ENCODE data around the gene SMYD3. TPM values are rescaled to one million over a fixed set of nuclear protein-coding genes. Genes with fewer than 3 reads are reported as not detected.

The SMYD3 gene
- total RNA-seq, 1 experiment from 2014 or later: 35.1 TPM

DNA sequence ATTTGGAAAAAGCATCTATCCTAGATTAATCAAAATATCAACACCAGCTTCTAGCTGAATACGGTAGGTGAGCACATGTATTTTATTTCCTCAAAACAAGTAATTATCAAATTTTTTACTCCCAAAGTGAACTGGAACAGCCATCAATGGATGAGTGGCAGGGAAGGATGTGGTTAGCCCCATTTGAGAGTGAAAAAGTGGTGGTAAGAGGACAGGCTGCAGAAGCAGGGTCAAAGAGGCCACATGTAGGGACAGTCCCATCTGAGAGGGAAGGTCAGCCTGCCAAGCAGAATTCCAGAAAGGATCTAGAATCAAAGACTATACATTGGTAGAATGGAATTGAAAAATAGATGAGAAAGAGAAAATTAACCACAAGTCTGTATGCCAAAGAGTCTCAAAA, 163.8 kb downstream of the SMYD3 start:
- no peaks in the 10 kb centered on the region for H3K9me3 Mint-ChIP-seq (ENCODE audit: low read depth, unreplicated experiment)
- H3K4me3 Mint-ChIP-seq (ENCODE audit: low read depth, unreplicated experiment): no peak overlapping the region
- no peaks in the 10 kb centered on the region for H3K36me3 Mint-ChIP-seq (ENCODE audit: insufficient read depth, unreplicated experiment)
- no peak for DNase-seq
- CTCF ChIA-PET: no interaction called here
- intact Hi-C loops (cut with micrococcal nuclease; ENCODE audit: unreplicated experiment): no loop called here
- no peaks in the 10 kb centered on the region for H3K27me3 Mint-ChIP-seq (ENCODE audit: unreplicated experiment)
- no peaks in the 10 kb centered on the region for H3K4me1 Mint-ChIP-seq (ENCODE audit: low read depth, unreplicated experiment)
- H3K27ac Mint-ChIP-seq (ENCODE audit: unreplicated experiment): no peak overlapping the region
- BruUV-seq (replicated peaks): no TSS peak
- TF ChIP-seq, protein P1, sequence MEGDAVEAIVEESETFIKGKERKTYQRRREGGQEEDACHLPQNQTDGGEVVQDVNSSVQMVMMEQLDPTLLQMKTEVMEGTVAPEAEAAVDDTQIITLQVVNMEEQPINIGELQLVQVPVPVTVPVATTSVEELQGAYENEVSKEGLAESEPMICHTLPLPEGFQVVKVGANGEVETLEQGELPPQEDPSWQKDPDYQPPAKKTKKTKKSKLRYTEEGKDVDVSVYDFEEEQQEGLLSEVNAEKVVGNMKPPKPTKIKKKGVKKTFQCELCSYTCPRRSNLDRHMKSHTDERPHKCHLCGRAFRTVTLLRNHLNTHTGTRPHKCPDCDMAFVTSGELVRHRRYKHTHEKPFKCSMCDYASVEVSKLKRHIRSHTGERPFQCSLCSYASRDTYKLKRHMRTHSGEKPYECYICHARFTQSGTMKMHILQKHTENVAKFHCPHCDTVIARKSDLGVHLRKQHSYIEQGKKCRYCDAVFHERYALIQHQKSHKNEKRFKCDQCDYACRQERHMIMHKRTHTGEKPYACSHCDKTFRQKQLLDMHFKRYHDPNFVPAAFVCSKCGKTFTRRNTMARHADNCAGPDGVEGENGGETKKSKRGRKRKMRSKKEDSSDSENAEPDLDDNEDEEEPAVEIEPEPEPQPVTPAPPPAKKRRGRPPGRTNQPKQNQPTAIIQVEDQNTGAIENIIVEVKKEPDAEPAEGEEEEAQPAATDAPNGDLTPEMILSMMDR (IDR thresholded peaks at IDR 0.05; ENCODE audit: unreplicated experiment): no peak

GRCh38 chr1:246338546-246338945, 168.5 kb downstream of the SMYD3 start:
- Mint-ChIP-seq H3K4me3 (ENCODE audit: low read depth, unreplicated experiment) (no peak overlapping the region), H3K36me3 (ENCODE audit: insufficient read depth, unreplicated experiment) (no peaks in the 10 kb centered on the region), H3K4me1 (ENCODE audit: low read depth, unreplicated experiment) (no peaks in the 10 kb centered on the region), H3K9me3 (ENCODE audit: low read depth, unreplicated experiment) (no peaks in the 10 kb centered on the region), H3K27me3 (ENCODE audit: unreplicated experiment) (no peaks in the 10 kb centered on the region), H3K27ac (ENCODE audit: unreplicated experiment) (no peak overlapping the region)
- CTCF ChIA-PET: no interaction called here
- intact Hi-C loops (cut with micrococcal nuclease; ENCODE audit: unreplicated experiment): no loop called here
- DNase-seq: no peak
- BruUV-seq (replicated peaks): no TSS peak
- TF ChIP-seq, protein P1 (IDR thresholded peaks at IDR 0.05; ENCODE audit: unreplicated experiment): no peak

DNA sequence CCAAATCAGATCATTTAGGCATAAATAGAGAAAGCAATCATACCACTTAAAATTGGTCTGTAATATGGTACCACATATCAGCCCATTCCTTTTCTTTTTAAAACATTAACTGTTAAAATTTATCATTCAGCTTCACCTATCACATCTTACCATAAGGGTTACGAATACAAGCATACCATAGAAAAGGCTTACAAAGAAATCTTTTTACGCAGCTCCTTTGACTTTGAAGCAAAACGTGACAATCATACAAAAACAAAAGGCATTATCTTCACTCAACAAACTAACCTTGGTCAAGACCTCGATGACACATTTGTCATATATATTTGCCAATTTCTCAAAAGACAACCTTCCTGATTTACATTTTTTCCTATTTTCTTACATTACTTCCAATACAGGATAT, 169.0 kb downstream of the SMYD3 start:
- no TSS peak for BruUV-seq (replicated peaks)
- Mint-ChIP-seq H3K4me3 (ENCODE audit: low read depth, unreplicated experiment) (no peak overlapping the region), H3K27me3 (ENCODE audit: unreplicated experiment) (no peaks in the 10 kb centered on the region), H3K9me3 (ENCODE audit: low read depth, unreplicated experiment) (no peaks in the 10 kb centered on the region), H3K27ac (ENCODE audit: unreplicated experiment) (no peak overlapping the region), H3K4me1 (ENCODE audit: low read depth, unreplicated experiment) (no peaks in the 10 kb centered on the region), H3K36me3 (ENCODE audit: insufficient read depth, unreplicated experiment) (no peaks in the 10 kb centered on the region)
- CTCF ChIA-PET: no interaction called here
- no peak for DNase-seq
- intact Hi-C loops (cut with micrococcal nuclease; ENCODE audit: unreplicated experiment): no loop called here
- TF ChIP-seq, protein P1 (IDR thresholded peaks at IDR 0.05; ENCODE audit: unreplicated experiment): no peak

DNA sequence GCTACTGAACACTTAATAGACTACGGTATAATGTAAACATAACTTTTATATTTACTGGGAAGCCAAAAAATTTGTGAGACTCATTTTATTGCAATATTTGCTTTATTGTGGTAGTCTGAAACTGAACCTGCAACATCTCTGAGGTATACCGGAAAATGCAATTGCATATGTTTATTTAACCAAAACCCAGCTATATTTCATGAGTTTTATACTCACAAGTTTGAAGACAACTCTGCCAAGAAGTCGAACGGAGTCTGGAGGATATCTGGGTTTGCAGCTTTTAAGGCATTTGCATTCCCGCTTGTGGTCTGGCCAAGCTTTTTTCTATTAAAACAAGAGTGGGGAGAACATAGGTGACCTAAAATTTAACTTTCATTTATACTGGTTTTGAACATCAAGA, 171.9 kb downstream of the SMYD3 start:
- DNase-seq: no peak
- Mint-ChIP-seq H3K27ac (ENCODE audit: unreplicated experiment) (no peak overlapping the region), H3K4me1 (ENCODE audit: low read depth, unreplicated experiment) (no peaks in the 10 kb centered on the region), H3K36me3 (ENCODE audit: insufficient read depth, unreplicated experiment) (no peaks in the 10 kb centered on the region), H3K9me3 (ENCODE audit: low read depth, unreplicated experiment) (no peaks in the 10 kb centered on the region), H3K4me3 (ENCODE audit: low read depth, unreplicated experiment) (no peak overlapping the region), H3K27me3 (ENCODE audit: unreplicated experiment) (no peaks in the 10 kb centered on the region)
- TF ChIP-seq, protein P1 (IDR thresholded peaks at IDR 0.05; ENCODE audit: unreplicated experiment): no peak
- no TSS peak for BruUV-seq (replicated peaks)
- CTCF ChIA-PET: no interaction called here
- intact Hi-C loops (cut with micrococcal nuclease; ENCODE audit: unreplicated experiment): no loop called here

GRCh38 chr1:246333855-246334254, 173.2 kb downstream of the SMYD3 start:
- intact Hi-C loops (cut with micrococcal nuclease; ENCODE audit: unreplicated experiment): no loop called here
- no peaks in the 10 kb centered on the region for H3K9me3 Mint-ChIP-seq (ENCODE audit: low read depth, unreplicated experiment)
- no TSS peak for BruUV-seq (replicated peaks)
- no peak overlapping the region for H3K4me3 Mint-ChIP-seq (ENCODE audit: low read depth, unreplicated experiment)
- no peaks in the 10 kb centered on the region for H3K4me1 Mint-ChIP-seq (ENCODE audit: low read depth, unreplicated experiment)
- CTCF ChIA-PET: no interaction called here
- DNase-seq: no peak
- H3K27ac Mint-ChIP-seq (ENCODE audit: unreplicated experiment): no peak overlapping the region
- TF ChIP-seq, protein P1 (IDR thresholded peaks at IDR 0.05; ENCODE audit: unreplicated experiment): no peak
- no peaks in the 10 kb centered on the region for H3K36me3 Mint-ChIP-seq (ENCODE audit: insufficient read depth, unreplicated experiment)
- no peaks in the 10 kb centered on the region for H3K27me3 Mint-ChIP-seq (ENCODE audit: unreplicated experiment)
